EH (cell line): ENCODE data around the gene PSMB3.

ENCODE experiments used
- DNase-seq: peaks from one replicate; pipeline ENCODE4 v3.0.0-alpha.2; 2015; ENCODE audit warnings: low read depth

PSMB3 gene

DNA sequence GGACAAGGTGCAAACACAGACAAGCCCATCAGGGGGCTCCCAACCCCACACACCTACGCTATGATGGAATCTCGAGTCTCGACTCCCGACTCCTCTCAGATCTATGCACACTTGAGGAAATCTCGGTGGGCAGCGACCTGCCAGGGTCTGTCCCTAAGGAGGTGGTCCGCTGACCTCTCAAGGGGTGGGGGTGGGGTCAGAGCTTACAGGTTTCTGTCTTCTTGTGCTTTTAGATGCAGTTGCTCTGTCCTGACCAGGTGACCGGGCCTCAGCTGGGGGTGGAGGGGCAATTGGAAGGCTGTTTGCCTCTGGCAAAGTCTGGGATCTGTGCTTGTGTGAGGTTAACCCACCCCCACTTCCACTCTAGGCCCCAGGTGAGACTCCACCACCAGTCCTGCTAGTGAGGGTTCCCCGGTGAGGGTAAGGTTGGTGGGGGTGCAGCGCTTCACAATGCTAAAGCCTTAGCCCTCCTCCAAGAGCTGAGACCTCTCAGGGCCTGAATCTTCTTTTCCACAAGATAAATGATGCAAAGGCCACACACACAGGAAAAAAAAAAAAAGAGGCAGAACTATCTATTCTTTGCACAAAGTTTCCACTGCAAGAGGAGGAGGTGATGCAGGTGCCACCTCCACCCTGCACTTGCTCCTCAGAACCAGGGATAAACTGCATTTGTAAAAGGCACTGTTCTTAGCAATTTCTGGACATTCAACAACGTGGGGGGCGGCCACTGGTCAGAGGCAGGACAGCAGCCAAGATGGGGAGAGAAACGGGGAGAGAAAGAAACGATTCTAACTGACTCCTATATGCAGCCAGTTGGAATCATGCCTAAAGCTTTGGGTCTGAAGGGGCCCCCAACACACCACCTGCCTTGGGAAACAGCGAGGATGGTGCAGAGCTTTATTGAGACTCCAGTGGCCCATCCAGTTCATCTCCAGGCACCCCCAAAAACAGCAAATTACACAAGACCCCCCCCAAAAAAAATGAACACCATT is 18.3 kb upstream of the PSMB3 start:
- DNase-seq: no peak

DNA sequence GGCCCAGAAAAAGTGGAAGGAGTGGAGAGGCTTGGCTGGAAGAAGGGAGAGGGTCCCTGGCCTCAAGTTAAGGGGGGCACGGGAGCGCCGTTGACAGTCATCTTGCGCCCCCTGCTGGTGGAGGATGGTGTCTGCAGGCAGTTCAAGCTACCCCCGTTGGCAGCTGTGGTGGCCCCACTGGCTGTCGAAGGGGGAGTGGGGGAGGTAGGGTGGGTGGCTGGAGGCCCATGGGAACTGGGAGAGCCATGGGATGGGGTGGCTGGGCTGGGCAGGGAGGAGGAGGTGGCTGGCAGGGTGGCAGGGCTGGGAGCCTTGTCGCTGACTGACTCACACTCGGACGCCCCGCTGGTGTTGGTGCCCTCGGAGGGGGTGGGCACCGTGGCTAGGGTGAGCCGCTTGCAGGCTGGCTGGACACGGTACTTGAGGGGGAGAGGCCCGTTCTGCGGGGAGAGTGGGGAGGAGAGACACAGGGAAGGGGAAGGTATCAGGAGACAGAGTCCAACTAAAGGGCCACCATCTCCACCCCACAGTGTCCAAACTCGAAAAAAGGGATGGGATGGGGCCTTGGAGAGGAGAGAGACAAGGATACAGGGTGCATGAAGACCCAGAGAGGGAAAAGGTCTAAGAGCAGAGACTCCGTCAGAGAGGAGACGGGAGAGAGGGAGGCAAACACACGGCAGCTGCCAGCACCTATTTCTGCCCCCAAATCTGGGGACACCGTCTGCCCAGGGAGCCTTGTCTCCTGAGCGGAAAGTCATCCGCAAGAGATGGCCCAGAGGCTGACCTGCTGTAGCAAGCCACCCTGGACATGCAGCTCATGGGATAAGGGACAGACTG is 17.2 kb upstream of the PSMB3 start:
- peak; percentile 52 for DNase-seq

- DNase-seq: no peak
Observed at GRCh38 chr17:38738007-38738662, 14.4 kb upstream of the PSMB3 start.

GRCh38 chr17:38738686-38739085 is 13.9 kb upstream of the PSMB3 start:
- DNase-seq: no peak

DNA sequence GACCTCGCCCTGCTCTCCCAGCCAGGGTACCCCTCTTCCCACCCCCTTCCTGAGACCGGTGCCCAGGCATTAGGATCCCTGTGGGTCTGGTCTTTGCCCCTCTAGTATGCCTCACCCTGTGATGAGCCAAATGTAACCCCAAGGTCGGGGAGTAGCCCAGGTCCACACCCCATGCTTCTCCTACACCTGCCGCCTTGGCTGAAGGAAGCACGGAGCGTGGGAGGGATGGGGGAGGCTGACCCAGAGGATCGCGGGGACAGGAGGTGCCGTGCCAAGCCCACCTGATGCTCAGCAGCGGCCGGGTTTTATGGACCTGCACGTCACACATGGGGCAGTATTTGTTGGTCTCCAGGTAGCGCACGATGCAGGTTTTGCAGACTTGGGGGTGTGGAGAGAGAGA is 13.2 kb upstream of the PSMB3 start:
- no peak for DNase-seq

DNA sequence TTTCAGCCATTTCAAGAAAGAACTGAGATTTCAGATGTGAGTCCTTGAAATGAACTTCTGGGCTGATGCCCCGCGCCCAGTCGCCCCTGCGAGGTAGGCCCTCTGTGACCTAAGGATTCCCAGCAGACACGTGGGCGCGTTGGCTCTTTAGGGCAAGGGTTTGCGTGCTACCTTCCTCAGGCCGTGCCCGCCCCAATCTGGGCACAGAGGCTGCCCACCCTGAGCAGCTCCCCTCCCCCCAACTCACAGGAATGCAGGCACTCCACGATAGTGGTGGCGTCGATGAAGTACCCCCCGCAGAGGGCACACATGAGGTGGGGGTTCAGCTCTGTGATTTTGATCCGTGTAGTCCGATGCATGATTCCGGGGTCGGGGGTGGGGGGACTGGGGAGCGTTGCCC is 12.5 kb upstream of the PSMB3 start:
- no peak for DNase-seq

GRCh38 chr17:38740806-38741205 is 11.7 kb upstream of the PSMB3 start:
- DNase-seq: no peak

DNA sequence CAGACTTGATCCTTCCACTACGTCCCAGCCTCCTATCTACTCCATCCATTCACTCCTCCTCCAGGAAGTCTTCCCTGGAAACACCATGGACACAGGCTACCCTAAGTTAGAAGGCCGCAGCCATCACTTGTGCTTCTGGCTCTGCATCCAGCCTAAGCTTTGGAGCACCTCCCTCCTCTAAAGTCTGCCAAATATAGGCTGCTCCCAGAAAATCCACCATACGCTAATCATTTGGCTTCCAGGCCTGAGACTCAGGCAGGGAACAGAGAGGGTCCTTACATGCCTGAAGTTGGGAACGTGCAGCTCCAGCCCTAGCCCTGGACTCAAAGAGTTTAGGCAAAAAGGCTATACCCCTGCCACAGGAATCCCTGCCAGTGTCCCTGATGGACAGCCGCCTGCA is 11.1 kb upstream of the PSMB3 start:
- no peak for DNase-seq

DNA sequence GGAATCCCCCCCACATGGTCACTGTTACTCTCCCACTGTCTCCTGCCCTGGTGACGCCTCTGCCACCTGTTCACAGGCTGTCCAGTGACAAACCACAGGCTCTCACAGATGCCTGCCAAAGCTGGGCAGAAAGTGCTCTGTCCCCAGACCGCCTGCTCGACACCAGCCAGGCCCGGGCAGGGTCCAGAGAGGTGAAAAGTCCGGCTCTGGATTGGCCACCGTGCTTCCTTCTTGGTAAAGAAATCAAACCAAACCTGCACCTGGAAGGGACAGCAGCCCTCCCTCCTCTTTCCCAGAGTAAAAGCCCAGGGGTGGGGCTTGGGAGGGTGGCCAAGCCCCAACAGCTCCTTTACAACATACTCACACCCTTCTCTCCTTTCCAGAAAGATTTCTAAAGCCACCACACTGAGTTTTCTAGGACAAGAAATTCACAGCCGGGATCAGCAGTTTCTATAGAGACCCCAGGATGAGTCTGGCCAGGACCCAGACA is 10.6 kb upstream of the PSMB3 start:
- DNase-seq: no peak

DNA sequence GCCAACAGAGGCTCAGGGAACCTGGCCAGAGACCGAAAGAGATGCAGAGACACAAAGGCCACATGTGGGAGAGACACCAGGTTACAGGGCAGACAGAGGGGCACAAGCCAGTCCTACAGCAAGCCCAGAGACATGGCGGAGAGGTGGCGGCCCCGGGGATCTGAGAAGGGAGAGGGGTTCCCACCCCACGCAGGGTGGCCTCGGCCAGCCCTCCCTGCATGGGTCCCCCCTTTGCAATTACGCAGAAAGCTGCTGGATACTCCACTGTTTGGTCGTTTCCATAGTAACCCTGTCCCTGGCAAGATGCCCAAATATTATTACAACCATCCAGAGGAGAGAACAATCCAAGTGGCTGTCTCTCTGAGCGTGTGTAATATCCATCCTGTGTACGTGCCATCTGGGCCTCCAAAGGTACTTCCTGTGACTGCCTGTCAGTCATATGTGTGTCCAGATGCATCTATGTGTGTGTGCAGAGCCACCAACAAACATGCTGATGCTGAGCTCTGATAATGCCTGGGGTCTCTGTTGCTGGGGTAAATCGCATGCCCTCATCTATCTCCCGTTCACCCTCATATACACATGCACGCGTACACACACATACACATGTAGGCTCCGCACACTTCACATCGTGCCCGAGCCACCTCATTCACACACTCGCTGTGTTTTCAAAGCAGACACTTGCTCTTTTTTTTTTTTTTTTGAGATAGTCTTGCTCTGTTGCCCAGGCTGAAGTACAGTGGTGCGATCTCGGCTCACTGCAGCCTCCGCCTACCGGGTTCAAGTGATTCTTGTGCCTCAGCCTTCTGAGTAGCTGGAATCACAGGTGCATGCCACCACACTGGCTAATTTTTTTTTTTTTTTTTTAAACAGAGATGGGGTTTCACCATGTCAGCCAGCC is 9.9 kb upstream of the PSMB3 start:
- DNase-seq: peak; percentile 81

DNA sequence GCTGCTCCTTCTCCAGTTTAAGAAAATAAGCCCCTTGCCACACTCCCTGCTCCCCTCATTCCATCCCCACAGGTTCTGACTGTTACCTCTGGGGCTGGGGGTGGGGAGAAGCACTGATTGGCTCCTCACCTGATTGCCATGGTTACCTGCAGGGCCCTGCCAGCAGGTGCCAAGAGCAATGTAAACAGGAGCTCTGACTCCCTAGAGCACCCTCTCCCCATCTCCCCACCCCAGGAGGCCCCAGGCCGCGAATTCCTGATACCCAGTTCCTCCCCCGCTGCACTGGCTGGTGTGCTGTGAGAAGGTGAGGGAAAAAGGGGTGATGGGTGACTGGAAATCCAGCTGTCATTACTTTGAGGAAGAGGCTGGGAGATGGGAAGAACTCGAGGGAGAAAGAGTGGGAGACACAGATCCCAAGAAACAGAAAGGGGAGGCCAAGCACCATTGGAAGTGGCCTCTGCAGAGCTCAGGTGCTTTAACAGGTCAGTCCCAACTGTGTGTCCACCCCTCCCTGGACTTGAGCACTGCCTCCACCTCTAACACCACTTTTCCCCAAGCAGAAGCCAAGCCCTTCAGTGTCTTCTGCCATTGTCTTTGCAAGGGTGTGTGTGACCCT is 8.9 kb upstream of the PSMB3 start:
- no peak for DNase-seq

DNA sequence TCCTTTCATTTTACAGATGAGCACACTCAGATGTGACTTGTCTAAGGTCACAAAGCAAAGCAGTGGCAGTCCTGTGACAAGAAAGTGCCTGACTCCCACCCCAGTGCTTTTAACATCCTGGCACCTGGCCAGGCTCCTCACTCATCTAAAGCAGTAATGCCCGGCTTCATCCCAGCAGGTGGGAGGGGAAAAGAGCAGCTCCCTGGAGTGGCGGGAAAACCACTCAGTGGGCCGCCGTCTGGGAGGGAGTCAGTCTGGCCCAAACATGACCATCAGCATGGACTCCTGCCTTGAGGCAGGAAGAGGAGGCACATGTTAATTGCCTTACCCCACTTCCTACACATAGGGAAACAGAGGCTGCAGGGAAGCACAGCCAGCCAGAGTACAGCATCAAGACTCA is 7.0 kb upstream of the PSMB3 start:
- DNase-seq: peak; percentile 25

- no peak for DNase-seq
Observed at GRCh38 chr17:38746004-38746848, 6.3 kb upstream of the PSMB3 start.

DNA sequence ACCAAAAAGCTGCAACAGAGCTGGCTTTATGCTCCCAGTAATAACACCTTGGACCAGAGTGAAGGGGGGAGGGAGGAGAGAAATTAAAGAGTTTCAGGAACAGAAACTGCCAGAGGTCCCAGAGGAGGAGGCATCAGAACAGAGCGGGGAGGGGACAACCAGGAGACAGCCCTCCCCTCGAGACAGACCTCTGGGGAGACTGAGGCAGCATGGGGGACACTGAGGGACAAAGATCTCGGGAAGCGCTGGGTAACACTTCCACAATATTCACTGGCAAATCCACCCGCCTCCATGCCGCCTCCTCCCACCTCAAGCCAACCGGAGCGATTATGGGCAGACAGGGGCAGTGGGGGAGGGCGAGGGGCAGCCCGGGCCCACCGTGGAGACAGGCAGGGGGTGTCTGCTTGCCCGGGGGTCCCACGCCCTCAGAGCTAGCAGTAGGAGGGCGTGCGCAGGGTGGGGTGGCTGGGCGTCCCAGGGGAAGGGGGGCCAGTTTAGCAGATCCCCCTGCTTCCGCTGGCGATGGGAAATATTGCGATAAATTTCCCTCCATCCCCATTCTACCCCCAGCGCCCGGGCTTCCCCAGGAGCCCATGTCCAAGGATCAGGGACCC is 5.6 kb upstream of the PSMB3 start:
- no peak for DNase-seq

DNA sequence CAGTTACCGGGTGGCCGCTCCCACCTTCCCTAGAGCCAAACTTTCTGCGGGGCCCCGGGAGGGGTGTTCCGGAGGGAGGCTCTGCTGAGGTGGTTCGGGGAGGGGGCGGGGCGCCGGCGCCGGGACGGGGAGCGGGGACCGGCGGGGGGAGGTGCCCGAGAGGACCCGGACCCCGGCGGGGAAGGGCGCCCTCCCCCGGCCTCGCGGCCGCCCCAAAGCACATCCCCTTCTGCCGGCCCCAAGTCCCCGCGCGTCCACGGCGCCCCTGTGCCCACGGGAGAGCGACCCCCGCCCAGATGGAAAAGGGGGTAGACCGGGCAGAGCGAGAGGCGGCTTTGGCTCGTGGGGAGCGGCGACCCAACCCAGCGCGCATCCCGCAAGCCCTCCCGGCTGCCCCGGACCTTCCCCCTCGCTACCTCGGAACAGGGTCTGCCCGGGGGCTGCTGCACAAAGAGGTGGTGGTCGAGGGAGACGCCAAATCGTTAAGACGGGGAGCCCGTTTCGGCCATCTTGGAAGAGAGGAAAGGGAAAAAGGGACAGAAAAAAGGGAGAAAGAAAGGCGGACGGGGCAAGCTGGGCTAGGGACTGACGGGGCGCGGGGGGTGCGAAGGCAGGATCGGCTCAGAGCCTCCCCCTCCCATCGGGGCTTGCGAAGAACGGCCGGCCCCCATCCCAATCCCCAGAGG is 4.9 kb upstream of the PSMB3 start:
- DNase-seq: peak; percentile 28

GRCh38 chr17:38748149-38748891 is 4.2 kb upstream of the PSMB3 start, which contains the start of gene PCGF2:
TSS of gene PCGF2 (minus strand) at chr17:38748336. CDS start at chr17:38740402, 7,934 bp downstream.
- DNase-seq: peak; percentile 92

DNA sequence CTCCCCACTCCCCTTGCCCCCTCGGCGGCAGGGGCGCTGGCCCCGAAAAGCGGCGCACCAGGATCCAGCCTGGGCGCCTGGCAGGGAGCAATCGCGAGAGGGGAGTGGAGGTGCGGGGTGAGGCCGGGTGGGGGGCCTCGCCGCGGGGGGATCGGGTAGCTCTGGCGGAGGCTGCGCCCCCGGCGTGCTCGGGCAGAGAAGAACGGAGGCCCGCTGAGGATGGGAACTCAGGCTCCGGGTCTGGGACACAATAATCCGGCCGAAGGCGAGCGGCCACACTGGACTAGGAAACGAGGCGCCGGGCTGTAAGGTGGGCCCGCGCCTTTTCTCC is 3.7 kb upstream of the PSMB3 start:
- no peak for DNase-seq
